Measurements from ENCODE around the gene SREBF2. TPM values are rescaled to one million over a fixed set of nuclear protein-coding genes. Genes with fewer than 3 reads are reported as not detected.

Gene SREBF2
- total and polyA plus RNA-seq, 2 of the 8 experiments (the other 6 are each of a cell fraction or from before 2014, with no cell fraction given), result 125 to 144 TPM

DNA sequence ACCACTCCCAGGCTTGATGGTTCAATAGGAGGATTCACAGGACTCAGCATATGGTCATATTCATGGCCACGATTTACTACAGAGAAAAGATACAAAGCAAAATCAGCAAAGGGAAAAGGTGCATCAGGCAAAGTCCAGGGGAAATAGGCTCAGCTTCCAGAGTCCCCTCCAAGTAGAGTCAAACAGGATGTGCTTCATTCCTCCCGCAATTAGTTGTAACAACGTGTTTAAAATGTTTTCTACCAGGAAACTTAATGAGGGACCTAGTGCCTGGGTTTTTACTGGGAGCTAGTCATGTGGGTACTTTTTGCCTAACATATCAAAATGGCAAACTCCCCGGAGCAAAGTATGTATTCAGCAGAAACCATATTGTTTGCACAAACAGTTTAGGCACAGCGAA lies 14.9 kb upstream of the SREBF2 start:
- Histone ChIP-seq H4K8ac (ENCODE audit: extremely low read depth, insufficient read depth, low read length) (no peak overlapping the region), H4K20me1 (replicated peaks in 1 of 2; ENCODE audit: control insufficient read depth in 1 of 2, insufficient read depth in 2 of 2, low read length in 2 of 2) (peaks cover 0 to 11% of the 10 kb centered on the region in 2 experiments), H3K79me2 (ENCODE audit: control insufficient read depth in 1 of 2, insufficient read depth in 2 of 2, low read length in 2 of 2) (no peaks in the 10 kb centered on the region), H3K9ac (replicated peaks in 1 of 4; ENCODE audit: extremely low read depth in 1 of 4, low read depth in 3 of 4, low read length in 3 of 4) (no peak overlapping the region), H2BK5ac (ENCODE audit: low read depth, low read length) (no peak overlapping the region), H3K18ac (ENCODE audit: extremely low read depth, low read length) (no peak overlapping the region), H3K27me3 (replicated peaks in 1 of 4; ENCODE audit: control insufficient read depth in 3 of 4, extremely low read depth in 1 of 4, insufficient read depth in 3 of 4, low read length in 3 of 4) (no peaks in the 10 kb centered on the region; a peak in 1 of 7 replicates), H3K23ac (ENCODE audit: insufficient read length) (no peak overlapping the region), H3K4ac (replicated peaks; ENCODE audit: insufficient read length, low read depth, low read length) (no peak overlapping the region), H2BK20ac (ENCODE audit: low read length) (no peak overlapping the region), H3K23me2 (ENCODE audit: low read depth, low read length) (no peaks in the 10 kb centered on the region), H3K27ac (ENCODE audit: low read depth, low read length) (no peak overlapping the region), H2BK120ac (replicated peaks; ENCODE audit: low read depth, low read length) (no peak overlapping the region), H2AK5ac (ENCODE audit: low read depth, low read length) (no peak overlapping the region), H3K36me3 (ENCODE audit: control insufficient read depth in 2 of 4, insufficient read depth in 4 of 4, low read length in 3 of 4) (peaks cover 0 to 21% (median 7%) of the 10 kb centered on the region in 4 experiments; a peak in 6 of 8 replicates), H3K14ac (ENCODE audit: insufficient read length) (no peak overlapping the region), H4K5ac (ENCODE audit: insufficient read length, low read depth, low read length) (no peak overlapping the region), H3K9me3 (ENCODE audit: insufficient read depth in 2 of 2, low read depth in 1 of 2, low read length in 1 of 2) (no peaks in the 10 kb centered on the region), H3K4me3 (ENCODE audit: extremely low read depth in 1 of 4, insufficient read depth in 2 of 4, low read depth in 3 of 4, low read length in 4 of 4) (no peak overlapping the region), H2BK15ac (ENCODE audit: low read length) (no peak overlapping the region), H2BK12ac (ENCODE audit: low read depth, low read length) (no peak overlapping the region), H3K4me1 (replicated peaks in 1 of 4; ENCODE audit: control insufficient read depth in 3 of 4, insufficient read depth in 4 of 4, low read length in 3 of 4) (no peaks in the 10 kb centered on the region), H4K91ac (replicated peaks; ENCODE audit: insufficient read length, low read length) (no peak overlapping the region), H3K56ac (replicated peaks; ENCODE audit: insufficient read length, low read depth, low read length) (no peak overlapping the region), H3K4me2 (ENCODE audit: insufficient read depth in 1 of 2, low read depth in 2 of 2, low read length in 2 of 2) (no peak overlapping the region), H2AFZ (ENCODE audit: low read length) (no peak overlapping the region), H3K79me1 (ENCODE audit: low read depth, low read length) (peaks cover 6% of the 10 kb centered on the region)
- DNase-seq (ENCODE audit: low read depth in 1 of 2, low spot score in 2 of 2) (no peak), FAIRE-seq (no peak)
- POLR2A ChIA-PET (ENCODE audit: partially characterized antibody), result interaction anchor here (2.0 kb wide), 1 partner anchor 17 kb away, joined by 4 read pairs; the partner anchor contains the start of gene CCDC134
- CTCF ChIA-PET (ENCODE audit: partially characterized antibody), result interaction anchor here (1.1 to 1.4 kb wide), 2 partner anchors 38 to 71 kb away, joined by 3 to 5 read pairs; no protein-coding TSS in a partner anchor
- 97% methylated on average over 5 of the region's 5 CpGs; no CpG with 5 or more reads in 1 of the 2 experiments for WGBS, 2 experiments (ENCODE audit: extremely low coverage in 1 of 2, insufficient coverage in 1 of 2, insufficient read length in 1 of 2, insufficient replicate concordance in 2 of 2, low coverage in 1 of 2, low lambda C conversion rate in 2 of 2, missing lambda C conversion rate in 1 of 2)
- TF ChIP-seq CHD1 (IDR thresholded peaks at IDR 0.05; ENCODE audit: low read depth, low read length) (no peak), PHF8 (conservative IDR thresholded peaks at IDR 0.05; ENCODE audit: low read depth, low read length) (no peak), NRF1 (IDR thresholded peaks at IDR 0.05; ENCODE audit: low read depth, low read length) (no peak), HDAC6 (IDR thresholded peaks at IDR 0.05; ENCODE audit: low read depth, low read length) (no peak), KDM4A (IDR thresholded peaks at IDR 0.05; ENCODE audit: low read depth, low read length, severe bottlenecking) (no peak), EZH2 (IDR thresholded peaks at IDR 0.05; ENCODE audit: low read depth, low read length, severe bottlenecking) (no peak), BRCA1 (IDR thresholded peaks at IDR 0.05; ENCODE audit: low read depth, low read length) (no peak), TAF1 (IDR thresholded peaks at IDR 0.05; ENCODE audit: low read depth, low read length) (no peak), CTCF (IDR thresholded peaks at IDR 0.05; ENCODE audit: control extremely low read depth in 1 of 3, insufficient read depth in 1 of 3, low read depth in 1 of 3, low read length in 3 of 3) (no peak), POU5F1 (IDR thresholded peaks at IDR 0.05; ENCODE audit: low read depth, low read length) (no peak), RNF2 (IDR thresholded peaks at IDR 0.05; ENCODE audit: borderline replicate concordance, low read depth, low read length, missing control alignments, poor library complexity, severe bottlenecking) (no peak)

Measured in H1 (cell line).